ENCODE results near the gene FAM78B. TPM values are rescaled to one million over a fixed set of nuclear protein-coding genes. Genes with fewer than 3 reads are reported as not detected.

Gene FAM78B
- total RNA-seq, 1 donor from 2014 or later = 2.9 TPM

GRCh38 chr1:166064313-166064926 lies 102.4 kb downstream of the FAM78B start:
- no peaks in the 10 kb centered on the region for H3K4me1 Mint-ChIP-seq (ENCODE audit: unreplicated experiment)
- no peak for TF ChIP-seq CTCF (conservative IDR thresholded peaks at IDR 0.05)
- no peak for DNase-seq (ENCODE audit: extremely low spot score, unreplicated experiment)
- no peak overlapping the region for H3K27ac Mint-ChIP-seq
- H3K36me3 Mint-ChIP-seq = no peaks in the 10 kb centered on the region
- no peaks in the 10 kb centered on the region for H3K27me3 Mint-ChIP-seq
- H3K9me3 Mint-ChIP-seq = peaks cover 1% of the 10 kb centered on the region
- no peak overlapping the region for H3K4me3 Mint-ChIP-seq

- no peak for DNase-seq (ENCODE audit: extremely low spot score, unreplicated experiment)
- Mint-ChIP-seq H3K27ac (no peak overlapping the region), H3K4me3 (peak overlapping the region; percentile 24), H3K9me3 (no peaks in the 10 kb centered on the region), H3K4me1 (ENCODE audit: unreplicated experiment) (no peaks in the 10 kb centered on the region), H3K27me3 (no peaks in the 10 kb centered on the region), H3K36me3 (no peaks in the 10 kb centered on the region)
- TF ChIP-seq CTCF (conservative IDR thresholded peaks at IDR 0.05) = no peak
Observed at GRCh38 chr1:166063701-166064100, 103.1 kb downstream of the FAM78B start.

GRCh38 chr1:166062421-166063070 lies 104.3 kb downstream of the FAM78B start:
- no peak overlapping the region for H3K27ac Mint-ChIP-seq
- H3K36me3 Mint-ChIP-seq = no peaks in the 10 kb centered on the region
- TF ChIP-seq CTCF (conservative IDR thresholded peaks at IDR 0.05) = no peak
- H3K27me3 Mint-ChIP-seq = no peaks in the 10 kb centered on the region
- no peak overlapping the region for H3K4me3 Mint-ChIP-seq
- H3K4me1 Mint-ChIP-seq (ENCODE audit: unreplicated experiment) = no peaks in the 10 kb centered on the region
- no peak for DNase-seq (ENCODE audit: extremely low spot score, unreplicated experiment)
- no peaks in the 10 kb centered on the region for H3K9me3 Mint-ChIP-seq

- peaks cover 9% of the 10 kb centered on the region for H3K27me3 Mint-ChIP-seq
- no peak overlapping the region for H3K4me3 Mint-ChIP-seq
- no peak overlapping the region for H3K27ac Mint-ChIP-seq
- no peaks in the 10 kb centered on the region for H3K36me3 Mint-ChIP-seq
- no peak for TF ChIP-seq CTCF (conservative IDR thresholded peaks at IDR 0.05)
- no peaks in the 10 kb centered on the region for H3K9me3 Mint-ChIP-seq
- no peak for DNase-seq (ENCODE audit: extremely low spot score, unreplicated experiment)
- no peaks in the 10 kb centered on the region for H3K4me1 Mint-ChIP-seq (ENCODE audit: unreplicated experiment)
Observed at GRCh38 chr1:166057650-166058049, 109.2 kb downstream of the FAM78B start.

- no peak for DNase-seq (ENCODE audit: extremely low spot score, unreplicated experiment)
- no peaks in the 10 kb centered on the region for H3K9me3 Mint-ChIP-seq
Observed at GRCh38 chr1:166053395-166053794, 113.4 kb downstream of the FAM78B start.

More at GRCh38 chr1:166053395-166053794, 113.4 kb downstream of the FAM78B start:
- H3K27ac Mint-ChIP-seq = no peak overlapping the region
- H3K4me3 Mint-ChIP-seq = no peak overlapping the region
- H3K27me3 Mint-ChIP-seq = peaks cover 17% of the 10 kb centered on the region
- no peak for TF ChIP-seq CTCF (conservative IDR thresholded peaks at IDR 0.05)
- no peaks in the 10 kb centered on the region for H3K36me3 Mint-ChIP-seq
- no peaks in the 10 kb centered on the region for H3K4me1 Mint-ChIP-seq (ENCODE audit: unreplicated experiment)

Measured in type B pancreatic cell (in vitro differentiated cells).